Testis (tissue), 3 donors: Measurements from ENCODE around the gene TROAP. TPM values are rescaled to one million over a fixed set of nuclear protein-coding genes. Genes with fewer than 3 reads are reported as not detected.

ENCODE experiments used
- DNase-seq: peaks from one replicate; pipeline ENCODE4 v3.0.0-alpha.2; 2019
- H3K27ac ChIP-seq, 2 donors: fragments of 200-600 bp; sonication (generic); one replicate each; pipeline ENCODE4 v1.5.1; 2019
- H3K27me3 ChIP-seq: fragments of 200-600 bp; sonication (generic); one replicate; pipeline ENCODE4 v1.5.1; 2019
- H3K36me3 ChIP-seq: fragments of 200-600 bp; sonication (generic); one replicate; pipeline ENCODE4 v1.5.1; 2017; ENCODE audit warnings: low read depth; ENCODE audit errors: missing control alignments
- H3K4me1 ChIP-seq: fragments of 200-600 bp; sonication (generic); one replicate; pipeline ENCODE4 v1.5.1; 2019
- H3K4me3 ChIP-seq, 2 donors: fragments of 200-600 bp; sonication (generic); one replicate each; pipeline ENCODE4 v1.5.1; 2017 to 2019
- H3K9me3 ChIP-seq: fragments of 200-600 bp; sonication (generic); one replicate; pipeline ENCODE4 v1.5.1; 2017
- POLR2A ChIP-seq: fragments of 450-650 bp; IDR thresholded peaks from one replicate; pipeline ENCODE4 v1.6.1; 2017; ENCODE audit warnings: antibody characterized with exemption, mild to moderate bottlenecking, moderate library complexity
- WGBS, 2 donors: methylation state at CpG; one replicate each; pipeline ENCODE4 v1.1.5; 2018; 5-methylcytosine and 5-hydroxymethylcytosine counted together
- intact Hi-C: fragments of 100-400 bp; cut with DNase I; formaldehyde crosslinking; loops from one replicate; pipeline ENCODE4 v1.15.1; 2023; ENCODE audit warnings: low total_unique reads
- polyA plus RNA-seq: library from polyadenylated mRNA; stranded (reverse); fragments of 350-450 nt; fragmentation: Illumina TruSeq; extraction: RNeasy Lipid Tissue Mini Kit (QIAGEN cat#74804); gene quantifications from one replicate; pipeline ENCODE4 v1.2.3, GENCODE V29; 2014; ENCODE audit warnings: low read depth, low replicate concordance; ENCODE audit not compliant: insufficient read depth
- total RNA-seq, 2 donors: library from RNA; depleted of rRNA; stranded (reverse); fragments of >200 nt; gene quantifications; one replicate each; pipeline ENCODE4 v1.2.3, GENCODE V29; 2016
- TF ChIP-seq, protein P1 (sequence below), 3 experiments: fragments of 450-650 bp in 2 of 3; fragments of 200-600 bp in 1 of 3; sonication (generic) in 1 of 3; IDR thresholded peaks; one replicate each; pipeline ENCODE4 v1.5.1; 2016 to 2019; ENCODE audit warnings: antibody characterized with exemption in 3 of 3, mild to moderate bottlenecking in 2 of 3, moderate library complexity in 1 of 3

Gene TROAP
- total and polyA plus RNA-seq, 3 donors from 2014 or later: 22.8 to 61.7 (median 36.1) TPM

DNA sequence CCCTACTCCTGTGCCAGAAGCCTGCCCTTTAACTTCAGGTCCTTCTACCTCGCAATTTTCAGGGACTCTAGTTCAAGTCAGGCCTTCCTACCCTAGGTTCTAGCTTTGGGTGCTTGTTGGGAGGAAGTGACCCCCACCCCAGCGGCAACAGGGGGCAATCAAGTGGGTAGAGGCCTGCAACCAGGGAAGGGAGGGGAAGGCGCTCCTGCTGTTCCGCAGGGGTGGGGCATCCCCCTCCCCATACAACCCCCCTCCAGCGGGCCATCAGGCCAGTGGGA lies 28.3 kb upstream of the TROAP start:
- Histone ChIP-seq H3K27me3 (no peaks in the 10 kb centered on the region), H3K27ac (no peak overlapping the region), H3K4me1 (peaks cover 20% of the 10 kb centered on the region), H3K9me3 (no peaks in the 10 kb centered on the region), H3K4me3 (peak overlapping the region; percentile 20 to 38), H3K36me3 (no peaks in the 10 kb centered on the region)
- TF ChIP-seq, protein P1, sequence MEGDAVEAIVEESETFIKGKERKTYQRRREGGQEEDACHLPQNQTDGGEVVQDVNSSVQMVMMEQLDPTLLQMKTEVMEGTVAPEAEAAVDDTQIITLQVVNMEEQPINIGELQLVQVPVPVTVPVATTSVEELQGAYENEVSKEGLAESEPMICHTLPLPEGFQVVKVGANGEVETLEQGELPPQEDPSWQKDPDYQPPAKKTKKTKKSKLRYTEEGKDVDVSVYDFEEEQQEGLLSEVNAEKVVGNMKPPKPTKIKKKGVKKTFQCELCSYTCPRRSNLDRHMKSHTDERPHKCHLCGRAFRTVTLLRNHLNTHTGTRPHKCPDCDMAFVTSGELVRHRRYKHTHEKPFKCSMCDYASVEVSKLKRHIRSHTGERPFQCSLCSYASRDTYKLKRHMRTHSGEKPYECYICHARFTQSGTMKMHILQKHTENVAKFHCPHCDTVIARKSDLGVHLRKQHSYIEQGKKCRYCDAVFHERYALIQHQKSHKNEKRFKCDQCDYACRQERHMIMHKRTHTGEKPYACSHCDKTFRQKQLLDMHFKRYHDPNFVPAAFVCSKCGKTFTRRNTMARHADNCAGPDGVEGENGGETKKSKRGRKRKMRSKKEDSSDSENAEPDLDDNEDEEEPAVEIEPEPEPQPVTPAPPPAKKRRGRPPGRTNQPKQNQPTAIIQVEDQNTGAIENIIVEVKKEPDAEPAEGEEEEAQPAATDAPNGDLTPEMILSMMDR (IDR thresholded peaks at IDR 0.05): no peak
- TF ChIP-seq POLR2A: no peak
- intact Hi-C loops: no loop called here
- WGBS, 2 donors: 51% methylated on average over 5 of the region's 5 CpGs; no CpG with 5 or more reads in 1 of the 2 donors
- no peak for DNase-seq

DNA sequence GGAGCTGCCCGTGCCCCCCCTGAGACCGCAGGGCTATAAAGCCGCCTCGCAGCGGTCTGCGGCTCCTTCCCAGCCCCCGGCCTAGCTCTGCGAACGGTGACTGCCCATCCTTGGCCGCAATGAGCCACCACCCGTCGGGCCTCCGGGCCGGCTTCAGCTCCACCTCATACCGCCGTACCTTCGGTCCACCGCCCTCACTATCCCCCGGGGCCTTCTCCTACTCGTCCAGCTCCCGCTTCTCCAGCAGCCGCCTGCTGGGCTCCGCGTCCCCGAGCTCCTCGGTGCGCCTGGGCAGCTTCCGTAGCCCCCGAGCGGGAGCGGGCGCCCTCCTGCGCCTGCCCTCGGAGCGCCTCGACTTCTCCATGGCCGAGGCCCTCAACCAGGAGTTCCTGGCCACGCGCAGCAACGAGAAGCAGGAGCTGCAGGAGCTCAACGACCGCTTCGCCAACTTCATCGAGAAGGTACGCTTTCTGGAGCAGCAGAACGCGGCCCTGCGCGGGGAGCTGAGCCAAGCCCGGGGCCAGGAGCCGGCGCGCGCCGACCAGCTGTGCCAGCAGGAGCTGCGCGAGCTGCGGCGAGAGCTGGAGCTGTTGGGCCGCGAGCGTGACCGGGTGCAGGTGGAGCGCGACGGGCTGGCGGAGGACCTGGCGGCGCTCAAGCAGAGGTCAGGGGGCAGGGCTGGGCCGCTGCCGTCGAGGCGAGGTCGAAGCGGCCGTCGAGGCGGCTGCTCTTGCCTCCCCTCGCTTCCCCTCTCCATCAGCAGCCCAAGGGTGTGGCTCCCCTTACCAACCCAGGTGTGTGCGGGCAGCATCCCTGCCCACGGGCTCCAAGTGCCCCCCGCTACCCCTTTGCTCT lies 27.7 kb upstream of the TROAP start, which contains the start of gene PRPH:
Gene PRPH (plus strand): TSS at position 66 of the 855 bp plus-strand sequence. CDS start 54 bp downstream, at position 120.
- TF ChIP-seq, protein P1 (IDR thresholded peaks at IDR 0.05): no peak
- no peak for TF ChIP-seq POLR2A
- peaks cover 20% of the 10 kb centered on the region for H3K4me1 ChIP-seq
- peak within 1 kb of the TSS; percentile 20 to 38 for H3K4me3 ChIP-seq
- intact Hi-C loops: no loop called here
- 7 to 22% methylated on average over 33 to 73 of the region's 82 CpGs for WGBS, 2 donors
- H3K36me3 ChIP-seq: no peaks in the 10 kb centered on the region
- H3K27me3 ChIP-seq: no peaks in the 10 kb centered on the region
- H3K27ac ChIP-seq: no peak within 1 kb of the TSS
- peak; percentile 17 for DNase-seq
- H3K9me3 ChIP-seq: no peaks in the 10 kb centered on the region

DNA sequence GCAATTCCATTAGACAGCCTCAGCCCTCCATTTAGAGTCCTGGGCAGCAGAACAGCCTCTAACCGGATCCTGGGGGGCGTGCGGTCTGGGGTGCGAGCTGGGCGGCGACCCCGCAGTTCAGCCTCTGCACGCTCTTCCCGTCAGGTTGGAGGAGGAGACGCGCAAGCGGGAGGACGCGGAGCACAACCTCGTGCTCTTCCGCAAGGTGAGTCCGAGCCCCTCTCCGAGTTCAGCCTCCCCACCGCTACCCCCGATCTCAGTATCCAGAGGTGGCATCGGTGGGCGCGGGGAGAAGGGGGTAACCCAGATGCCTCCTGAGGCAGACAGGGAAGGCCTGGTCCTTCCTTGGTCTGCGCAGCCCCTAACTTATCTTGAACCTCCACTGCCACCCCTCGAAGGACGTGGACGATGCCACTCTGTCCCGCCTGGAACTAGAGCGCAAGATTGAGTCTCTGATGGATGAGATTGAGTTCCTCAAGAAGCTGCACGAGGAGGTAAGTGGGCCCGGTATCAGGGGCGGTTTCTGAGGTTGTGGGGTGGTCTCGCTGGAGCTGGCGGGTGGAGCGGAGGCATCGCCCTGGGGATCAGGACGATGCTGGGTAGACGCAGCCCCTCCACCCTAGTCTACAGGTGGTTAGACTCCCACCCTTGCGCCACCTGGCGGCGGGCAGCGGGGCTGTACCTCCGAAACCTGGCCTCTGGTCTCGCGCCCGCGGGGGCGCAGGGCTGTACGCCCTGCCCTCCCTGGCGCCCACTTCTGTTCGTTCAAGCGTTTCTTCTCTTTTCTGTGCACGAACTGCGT lies 26.8 kb upstream of the TROAP start:
- no peaks in the 10 kb centered on the region for H3K9me3 ChIP-seq
- intact Hi-C loops: no loop called here
- DNase-seq: peak; percentile 64
- no peaks in the 10 kb centered on the region for H3K27me3 ChIP-seq
- peak overlapping the region; percentile 26 to 38 for H3K4me3 ChIP-seq
- H3K36me3 ChIP-seq: no peaks in the 10 kb centered on the region
- 17 to 24% methylated on average over 14 to 54 of the region's 54 CpGs for WGBS, 2 donors
- peaks cover 20% of the 10 kb centered on the region for H3K4me1 ChIP-seq
- TF ChIP-seq POLR2A: no peak
- TF ChIP-seq, protein P1 (IDR thresholded peaks at IDR 0.05): peak; percentile 44 to 73 (median 62)
- no peak overlapping the region for H3K27ac ChIP-seq

DNA sequence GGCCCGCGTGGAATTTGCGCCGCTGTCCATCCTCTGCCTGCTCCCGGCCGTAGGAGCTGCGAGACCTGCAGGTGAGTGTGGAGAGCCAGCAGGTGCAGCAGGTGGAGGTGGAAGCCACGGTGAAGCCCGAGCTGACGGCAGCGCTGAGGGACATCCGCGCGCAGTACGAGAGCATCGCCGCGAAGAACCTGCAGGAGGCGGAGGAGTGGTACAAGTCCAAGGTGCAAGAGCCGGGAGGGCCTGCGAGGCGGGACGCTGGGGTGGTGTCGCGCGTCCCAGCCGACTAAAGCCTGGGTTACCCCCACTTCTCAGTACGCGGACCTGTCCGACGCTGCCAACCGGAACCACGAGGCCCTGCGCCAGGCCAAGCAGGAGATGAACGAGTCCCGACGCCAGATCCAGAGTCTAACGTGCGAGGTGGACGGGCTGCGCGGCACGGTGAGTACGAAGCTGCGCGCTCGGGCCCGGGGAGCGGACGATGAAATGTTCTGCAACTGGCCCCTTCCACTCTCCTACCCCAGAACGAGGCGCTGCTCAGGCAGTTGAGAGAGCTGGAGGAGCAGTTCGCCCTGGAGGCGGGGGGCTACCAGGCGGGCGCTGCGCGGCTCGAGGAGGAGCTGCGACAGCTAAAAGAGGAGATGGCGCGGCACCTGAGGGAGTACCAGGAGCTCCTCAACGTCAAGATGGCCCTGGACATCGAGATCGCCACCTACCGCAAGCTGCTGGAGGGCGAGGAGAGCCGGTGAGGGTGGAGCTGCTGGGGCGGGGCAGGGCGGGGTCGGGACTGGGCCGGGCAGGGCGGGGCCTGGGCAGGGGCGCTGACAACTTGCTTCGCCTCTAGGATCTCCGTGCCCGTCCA lies 26.0 kb upstream of the TROAP start:
- Histone ChIP-seq H3K4me3 (peak overlapping the region; percentile 26 to 38), H3K4me1 (peaks cover 20% of the 10 kb centered on the region), H3K27ac (no peak overlapping the region), H3K27me3 (no peaks in the 10 kb centered on the region), H3K36me3 (no peaks in the 10 kb centered on the region), H3K9me3 (no peaks in the 10 kb centered on the region)
- intact Hi-C loops: no loop called here
- TF ChIP-seq, protein P1 (IDR thresholded peaks at IDR 0.05): no peak
- no peak for TF ChIP-seq POLR2A
- WGBS, 2 donors: 10 to 17% methylated on average over 9 to 77 of the region's 77 CpGs
- peak; percentile 45 for DNase-seq
